HG03571 (cell line): ENCODE results near the gene STYXL1.
"Not testable (repeated sequence)": the region's sequence is repeated elsewhere in the genome, so short reads cannot be mapped to it uniquely, and the experiment has no call there.

Experiments used
- ATAC-seq: cut with Tn5 transposase; IDR thresholded peaks from one replicate; pipeline ENCODE4 v1.9.1; 2021; ENCODE audit not compliant: unreplicated experiment

STYXL1 gene

GRCh38 chr7:76040126-76040525 lies 7.7 kb downstream of the STYXL1 start:
- no peak for ATAC-seq

- no peak for ATAC-seq
These were observed 10.5 kb downstream of the STYXL1 start for GRCh38 chr7:76037310-76037709.

GRCh38 chr7:76031964-76032363 lies 15.8 kb downstream of the STYXL1 start:
- ATAC-seq, result no peak

- not testable (repeated sequence) for ATAC-seq
These were observed 18.1 kb downstream of the STYXL1 start for GRCh38 chr7:76029682-76030081.

GRCh38 chr7:76023002-76023401 lies 24.8 kb downstream of the STYXL1 start:
- ATAC-seq, result no peak

GRCh38 chr7:76022026-76022780 lies 25.6 kb downstream of the STYXL1 start:
- ATAC-seq, result no peak

- ATAC-seq, result no peak
These were observed 27.6 kb downstream of the STYXL1 start for GRCh38 chr7:76020031-76020714.

GRCh38 chr7:76018520-76018919 lies 29.3 kb downstream of the STYXL1 start:
- ATAC-seq, result not testable (repeated sequence)

- no peak for ATAC-seq
These were observed 31.4 kb downstream of the STYXL1 start for GRCh38 chr7:76016191-76016947.

GRCh38 chr7:76011442-76011861 lies 36.3 kb downstream of the STYXL1 start:
- no peak for ATAC-seq

- no peak for ATAC-seq
These were observed 37.9 kb downstream of the STYXL1 start for GRCh38 chr7:76009672-76010600.

GRCh38 chr7:76008156-76008687 lies 39.6 kb downstream of the STYXL1 start:
- no peak for ATAC-seq

- ATAC-seq, result not testable (repeated sequence)
These were observed 42.8 kb downstream of the STYXL1 start for GRCh38 chr7:76005004-76005403.

- ATAC-seq, result no peak
These were observed 44.4 kb downstream of the STYXL1 start for GRCh38 chr7:76003351-76003750.

- ATAC-seq, result no peak
These were observed 45.0 kb downstream of the STYXL1 start for GRCh38 chr7:76002822-76003221.

GRCh38 chr7:76002139-76002538 lies 45.7 kb downstream of the STYXL1 start:
- no peak for ATAC-seq

- ATAC-seq, result no peak
These were observed 47.2 kb downstream of the STYXL1 start for GRCh38 chr7:76000566-76000965.

GRCh38 chr7:75998038-75998437 lies 49.8 kb downstream of the STYXL1 start:
- ATAC-seq, result no peak

GRCh38 chr7:75996476-75996875 lies 51.3 kb downstream of the STYXL1 start:
- no peak for ATAC-seq

GRCh38 chr7:75995996-75996395 lies 51.8 kb downstream of the STYXL1 start:
- no peak for ATAC-seq
